Activated naive CD4-positive, alpha-beta T cell treated with anti-CD3 and anti-CD28 coated beads, Interleukin-2, amount 50 U/mL, for 72 hours (primary cell): Measurements from ENCODE around the gene GCGR. TPM values are rescaled to one million over a fixed set of nuclear protein-coding genes. Genes with fewer than 3 reads are reported as not detected.

Experiments
- ATAC-seq, 2 donors: fragments of 150-1000 bp; cut with Tn5 transposase; 2 replicates each; pipeline ENCODE4 v1.10.0; 2021; ENCODE audit warnings: mild to moderate bottlenecking in 2 of 2, moderate library complexity in 2 of 2
- DNase-seq, 2 donors: peaks; one replicate each; pipeline ENCODE4 v3.0.0; 2021 to 2022; ENCODE audit warnings: low spot score in 2 of 2
- H3K27ac Mint-ChIP-seq, 2 donors: one replicate each; pipeline ENCODE4 v1.8.0; 2022; ENCODE audit warnings: mild to moderate bottlenecking in 2 of 2, mixed read lengths in 2 of 2
- H3K36me3 Mint-ChIP-seq, 2 donors: one replicate each; pipeline ENCODE4 v1.8.0; 2022; ENCODE audit warnings: mixed read lengths in 2 of 2
- H3K9me3 Mint-ChIP-seq, 2 donors: one replicate each; pipeline ENCODE4 v1.8.0; 2022; ENCODE audit warnings: mixed read lengths in 2 of 2
- total RNA-seq, 2 donors: library from RNA; stranded (reverse); gene quantifications; one replicate each; pipeline ENCODE4 v1.2.3, GENCODE V29; 2022

GCGR gene
- not detected for total RNA-seq

DNA sequence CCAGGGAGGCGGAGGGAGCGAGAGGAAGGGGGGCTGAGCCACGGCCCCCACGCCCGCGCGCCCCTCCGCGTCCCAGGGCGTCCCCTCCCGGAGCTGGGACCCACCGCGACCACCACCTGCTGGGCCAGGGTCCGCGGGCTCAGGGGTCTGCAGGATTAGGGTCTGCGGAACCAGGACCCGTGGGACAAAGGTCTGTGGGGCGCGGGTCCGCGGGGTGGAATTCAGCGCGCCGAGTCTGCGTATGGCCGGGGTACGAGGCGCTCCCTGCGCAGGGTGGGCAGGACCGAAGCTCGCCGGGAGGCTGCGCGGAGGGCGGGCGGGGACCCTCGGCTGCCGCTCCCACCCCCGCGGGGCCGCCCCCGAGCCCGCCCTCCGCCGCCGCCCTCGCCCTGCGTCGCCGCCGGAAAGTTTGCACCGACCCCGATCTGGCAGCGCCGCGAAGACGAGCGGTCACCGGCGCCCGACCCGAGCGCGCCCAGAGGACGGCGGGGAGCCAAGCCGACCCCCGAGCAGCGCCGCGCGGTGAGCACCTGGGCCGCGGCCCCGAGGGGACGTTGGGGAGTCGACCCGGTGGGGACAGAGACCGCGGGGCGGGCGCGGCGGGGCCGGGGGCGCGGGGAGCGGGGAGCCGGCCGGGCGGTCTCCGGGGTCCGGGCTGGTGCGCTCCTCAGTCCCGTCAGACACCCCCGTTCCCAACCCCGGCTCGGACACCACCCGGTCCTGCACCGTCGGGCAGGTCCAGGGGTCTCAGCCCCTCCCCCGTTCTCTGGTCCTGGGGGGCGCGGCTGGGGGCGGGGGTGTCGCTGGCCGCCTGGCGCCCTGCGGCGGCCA is at the start of gene GCGR:
Gene GCGR (plus strand): TSS at position 423 of the 831 bp plus-strand sequence. CDS start 4,869 bp downstream, outside the sequence.
- Mint-ChIP-seq H3K27ac (no peak within 1 kb of the TSS), H3K36me3 (no peaks in the 10 kb centered on the region), H3K9me3 (no peaks in the 10 kb centered on the region)
- ATAC-seq (no peak), DNase-seq (no peak)

DNA sequence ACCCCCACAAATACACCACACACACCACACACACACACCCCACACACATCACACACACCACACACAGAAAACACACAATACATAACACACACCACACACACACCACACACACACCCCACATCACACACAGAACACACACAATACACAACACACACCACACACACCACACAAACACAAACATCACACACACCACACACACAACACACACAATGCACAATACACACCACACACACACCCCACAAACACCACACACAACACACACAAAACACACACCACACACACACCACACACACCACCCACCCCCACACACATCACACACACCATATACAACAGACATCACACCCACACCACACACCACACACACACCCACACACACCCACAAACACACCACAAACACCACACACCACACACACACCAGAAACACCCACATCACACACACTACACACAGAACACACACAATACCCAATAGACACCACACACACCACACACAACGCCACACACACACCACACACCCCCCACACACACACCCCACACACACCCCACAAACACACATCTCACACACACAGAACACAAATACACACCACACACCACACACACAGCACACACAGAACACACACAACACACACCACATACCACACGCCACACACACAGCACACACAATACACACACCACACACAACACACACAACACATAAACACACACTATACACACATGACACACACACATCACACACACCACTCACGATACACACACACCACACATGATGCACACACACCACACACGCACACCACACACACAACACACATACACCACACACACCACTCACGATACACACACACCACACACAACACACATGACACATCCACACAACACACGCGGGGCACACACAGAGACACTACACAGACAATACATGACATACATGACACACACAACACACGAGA is 11.0 kb upstream of the GCGR start:
- Mint-ChIP-seq H3K9me3 (no peaks in the 10 kb centered on the region), H3K36me3 (no peaks in the 10 kb centered on the region), H3K27ac (no peak overlapping the region)
- no peak for DNase-seq
- no peak for ATAC-seq

DNA sequence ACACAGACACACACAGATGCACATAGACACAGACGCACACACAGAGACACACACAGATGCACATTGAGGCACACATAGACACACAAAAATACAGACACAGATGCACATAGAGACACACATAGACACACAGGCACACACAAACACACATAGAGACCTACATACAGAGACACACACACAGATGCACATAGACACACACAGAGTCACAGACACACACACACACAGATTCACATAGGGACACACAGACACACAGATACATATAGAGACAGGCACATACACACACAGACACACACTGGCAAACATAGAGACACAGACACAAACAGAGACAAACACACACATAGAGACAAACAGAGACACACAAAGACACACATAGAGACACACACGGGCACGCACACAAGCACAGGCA is 9.9 kb upstream of the GCGR start:
- Mint-ChIP-seq H3K9me3 (no peaks in the 10 kb centered on the region), H3K27ac (no peak overlapping the region), H3K36me3 (no peaks in the 10 kb centered on the region)
- ATAC-seq (no peak), DNase-seq (no peak)

DNA sequence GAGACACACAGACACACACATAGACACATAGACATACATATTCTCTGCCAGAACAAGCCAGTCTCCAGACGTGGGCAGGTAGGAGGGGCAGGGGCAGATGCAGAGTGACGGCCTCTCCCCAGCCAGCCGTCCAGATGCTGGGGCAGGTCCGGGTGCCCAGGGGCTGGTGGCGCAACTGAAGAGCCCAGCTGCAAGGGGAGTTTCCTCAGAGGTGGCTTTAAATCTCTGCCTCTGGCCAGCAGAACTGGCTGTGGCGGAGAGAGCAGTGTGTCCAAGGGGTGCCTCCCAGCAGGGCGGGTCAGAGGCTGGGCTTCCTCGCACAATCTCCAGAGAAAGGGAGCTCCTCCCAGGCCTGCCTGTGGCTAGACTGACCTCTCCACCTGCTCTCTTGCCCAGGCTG is 9.4 kb upstream of the GCGR start:
- H3K27ac Mint-ChIP-seq = no peak overlapping the region
- no peaks in the 10 kb centered on the region for H3K36me3 Mint-ChIP-seq
- DNase-seq (no peak), ATAC-seq (no peak)
- no peaks in the 10 kb centered on the region for H3K9me3 Mint-ChIP-seq

DNA sequence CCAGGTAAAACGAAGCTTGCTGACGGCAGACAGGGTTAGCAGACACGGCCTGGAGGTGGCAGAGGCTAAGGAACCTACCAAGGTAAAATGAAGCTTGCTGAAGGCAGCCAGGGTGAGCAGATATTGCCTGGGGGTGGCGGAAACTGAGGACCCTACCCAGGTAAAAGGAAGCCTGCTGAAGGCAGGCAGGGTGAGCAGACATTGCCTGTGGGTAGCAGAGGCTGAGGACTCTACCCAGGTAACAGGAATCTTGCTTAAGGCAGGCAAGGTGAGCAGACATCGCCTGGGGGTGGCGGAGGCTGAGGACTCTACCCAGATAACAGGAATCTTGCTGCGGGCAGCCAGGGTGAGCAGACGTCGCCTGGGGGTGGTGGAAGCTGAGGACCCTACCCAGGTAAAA is 2.6 kb upstream of the GCGR start:
- no peak for ATAC-seq
- Mint-ChIP-seq H3K27ac (no peak overlapping the region), H3K36me3 (no peaks in the 10 kb centered on the region), H3K9me3 (no peaks in the 10 kb centered on the region)
- DNase-seq = no peak

DNA sequence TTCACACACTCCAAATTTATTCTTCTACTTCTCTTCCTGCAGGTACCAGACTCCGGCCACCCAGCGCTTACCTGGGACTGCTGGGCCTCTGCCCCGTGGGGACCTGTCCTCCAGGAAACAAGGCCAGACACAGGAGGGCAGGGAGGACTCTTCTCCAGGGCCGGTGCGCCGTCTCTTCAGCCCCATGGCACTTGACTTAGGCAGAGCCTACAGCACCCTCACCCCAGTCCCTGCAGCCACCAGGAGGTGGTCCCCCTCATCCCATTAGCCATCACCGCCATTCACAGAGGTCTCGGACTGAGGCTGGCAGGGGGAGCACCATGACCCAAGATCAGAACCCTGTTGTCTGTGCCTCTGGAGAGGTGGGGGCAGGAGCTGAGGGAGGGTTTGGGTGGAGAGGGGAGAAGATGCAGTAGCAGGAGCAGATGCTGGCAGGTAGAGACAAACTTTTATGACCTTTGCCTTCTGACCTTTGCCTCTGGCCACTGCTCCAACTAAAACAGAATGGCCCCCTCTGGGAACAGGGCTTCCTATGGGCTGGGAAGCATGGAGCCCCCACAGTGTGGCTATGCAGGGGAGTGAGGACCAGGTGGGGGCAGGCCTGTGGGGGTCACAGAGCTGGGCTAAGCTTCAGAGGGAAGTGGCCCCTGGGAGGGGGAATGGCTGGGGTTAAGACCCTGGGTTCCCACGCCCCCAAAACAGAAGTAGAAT is 1.7 kb upstream of the GCGR start:
- Mint-ChIP-seq H3K9me3 (no peaks in the 10 kb centered on the region), H3K36me3 (no peaks in the 10 kb centered on the region), H3K27ac (no peak overlapping the region)
- no peak for ATAC-seq
- DNase-seq = no peak

DNA sequence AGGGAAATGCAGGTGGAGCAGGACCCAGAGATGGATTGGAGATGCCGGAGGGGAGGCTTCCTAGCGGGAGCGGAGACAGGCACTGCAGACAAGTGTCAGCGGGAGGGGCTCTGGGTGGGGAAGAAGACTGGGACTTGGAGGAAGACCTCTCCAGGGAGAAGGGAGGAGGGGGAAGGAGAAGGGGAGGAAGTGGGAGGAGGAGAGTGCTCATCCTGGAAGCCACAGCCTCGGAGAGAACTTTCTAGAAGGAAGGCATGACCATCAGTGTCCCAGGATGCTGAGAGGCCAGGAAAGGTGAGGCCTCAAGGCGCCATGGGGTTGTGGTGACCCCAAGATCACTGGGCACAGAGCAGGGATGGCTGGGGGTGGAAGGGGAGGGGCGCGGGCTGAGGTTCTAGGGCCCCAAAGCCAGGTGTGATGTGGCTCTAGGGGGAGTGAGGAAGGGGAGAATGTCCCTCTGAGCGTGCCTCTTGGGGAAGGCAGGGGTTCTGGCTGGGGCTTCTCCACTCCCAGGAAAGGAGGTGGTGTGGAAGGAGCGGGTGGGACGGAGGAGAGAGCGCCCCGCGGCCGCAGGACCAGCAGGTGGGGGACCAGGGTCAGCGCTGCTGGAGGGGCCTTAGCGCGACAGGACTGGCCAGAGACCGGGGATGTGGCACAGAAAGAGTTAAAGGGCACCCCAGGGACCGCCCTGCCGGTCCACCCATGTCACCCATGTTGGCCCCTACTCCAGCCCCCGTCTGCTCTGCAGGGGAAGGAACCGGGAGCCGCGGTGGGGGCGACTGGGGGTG is 900 bp upstream of the GCGR start:
- no peak for DNase-seq
- no peak for ATAC-seq
- no peak overlapping the region for H3K27ac Mint-ChIP-seq
- no peaks in the 10 kb centered on the region for H3K36me3 Mint-ChIP-seq
- H3K9me3 Mint-ChIP-seq = no peaks in the 10 kb centered on the region

DNA sequence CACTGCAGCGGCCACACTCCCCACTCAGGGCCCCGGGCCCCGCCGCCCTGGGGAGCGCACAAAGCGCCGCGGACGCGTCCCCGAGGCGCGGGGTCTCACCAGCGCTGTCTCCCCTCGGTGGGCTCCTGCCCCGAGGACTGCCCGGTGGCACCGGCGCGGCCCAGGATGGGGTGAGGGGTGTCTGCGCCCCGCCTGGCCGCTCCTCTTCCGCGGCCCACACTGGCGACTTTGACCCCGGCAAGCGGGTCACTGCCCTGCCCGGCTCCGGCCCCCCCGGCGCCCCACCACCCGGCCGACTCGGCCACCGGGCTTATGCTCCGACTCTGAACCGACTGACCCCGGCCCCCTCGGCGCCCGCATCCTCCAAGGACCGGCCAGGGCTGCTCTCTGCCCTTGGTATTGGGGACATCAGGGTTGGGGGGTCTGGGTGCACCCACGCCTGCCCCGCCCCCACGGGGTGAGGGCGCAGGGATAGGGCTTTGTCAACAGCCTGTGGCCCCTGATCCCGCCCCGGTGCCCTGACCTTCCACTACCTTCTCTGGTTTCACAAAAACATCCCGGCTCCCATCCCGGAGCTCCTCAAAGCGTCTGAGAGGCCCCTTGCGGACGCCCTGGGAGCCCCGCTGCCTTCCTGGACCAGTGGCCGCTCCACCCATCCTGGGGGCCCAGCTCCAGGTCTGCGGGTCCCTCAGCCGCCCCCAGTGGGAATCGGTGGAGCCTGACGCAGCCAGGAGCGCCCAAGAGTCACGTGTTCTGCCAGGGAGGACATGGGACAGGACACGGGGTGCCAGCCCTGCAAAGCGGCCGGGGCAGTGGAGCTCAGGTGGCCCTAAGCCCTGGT is 829 bp downstream of the GCGR start:
- H3K27ac Mint-ChIP-seq = no peak overlapping the region
- no peak for ATAC-seq

DNA sequence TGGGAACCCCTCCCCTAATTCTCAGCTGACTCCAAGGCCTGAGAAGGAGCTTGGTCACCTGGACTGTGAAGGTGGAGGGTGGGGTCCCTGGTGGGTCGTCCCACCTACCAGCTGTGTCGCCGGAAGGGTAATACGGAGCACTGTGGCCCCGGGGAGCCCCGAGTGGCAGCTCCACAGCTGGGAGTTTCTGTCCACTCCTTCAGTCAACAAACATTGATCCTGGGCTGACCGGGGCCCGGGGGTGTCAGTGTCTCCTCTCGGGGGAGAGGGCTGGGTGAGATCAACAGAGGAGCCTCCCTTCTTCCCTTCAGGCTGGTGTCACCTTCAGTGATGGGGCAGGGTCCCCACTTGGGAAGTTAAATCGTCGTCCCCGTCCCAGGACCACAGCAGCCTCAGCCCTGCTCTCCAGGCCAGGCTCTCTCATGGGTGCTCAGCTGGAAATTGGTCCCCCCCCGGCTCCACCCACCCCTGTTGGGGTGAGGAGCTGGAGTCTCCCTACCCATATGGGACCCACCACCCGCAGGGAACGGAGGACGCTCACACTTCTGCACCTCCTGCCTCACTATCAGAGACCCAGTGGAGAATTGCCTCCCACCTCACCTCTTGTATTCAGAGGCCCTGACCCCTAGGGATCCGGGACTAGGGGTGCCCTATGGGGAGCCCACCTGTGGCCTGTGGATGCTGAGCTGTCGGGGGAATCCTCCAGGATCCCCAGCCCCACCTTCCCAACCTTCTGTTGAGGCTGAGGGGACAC is 1.9 kb downstream of the GCGR start:
- DNase-seq = no peak
- H3K9me3 Mint-ChIP-seq = no peaks in the 10 kb centered on the region

More for the DNA sequence above, 829 bp downstream of the GCGR start:
- no peak for DNase-seq
- H3K9me3 Mint-ChIP-seq = no peaks in the 10 kb centered on the region
- H3K36me3 Mint-ChIP-seq = no peaks in the 10 kb centered on the region

DNA sequence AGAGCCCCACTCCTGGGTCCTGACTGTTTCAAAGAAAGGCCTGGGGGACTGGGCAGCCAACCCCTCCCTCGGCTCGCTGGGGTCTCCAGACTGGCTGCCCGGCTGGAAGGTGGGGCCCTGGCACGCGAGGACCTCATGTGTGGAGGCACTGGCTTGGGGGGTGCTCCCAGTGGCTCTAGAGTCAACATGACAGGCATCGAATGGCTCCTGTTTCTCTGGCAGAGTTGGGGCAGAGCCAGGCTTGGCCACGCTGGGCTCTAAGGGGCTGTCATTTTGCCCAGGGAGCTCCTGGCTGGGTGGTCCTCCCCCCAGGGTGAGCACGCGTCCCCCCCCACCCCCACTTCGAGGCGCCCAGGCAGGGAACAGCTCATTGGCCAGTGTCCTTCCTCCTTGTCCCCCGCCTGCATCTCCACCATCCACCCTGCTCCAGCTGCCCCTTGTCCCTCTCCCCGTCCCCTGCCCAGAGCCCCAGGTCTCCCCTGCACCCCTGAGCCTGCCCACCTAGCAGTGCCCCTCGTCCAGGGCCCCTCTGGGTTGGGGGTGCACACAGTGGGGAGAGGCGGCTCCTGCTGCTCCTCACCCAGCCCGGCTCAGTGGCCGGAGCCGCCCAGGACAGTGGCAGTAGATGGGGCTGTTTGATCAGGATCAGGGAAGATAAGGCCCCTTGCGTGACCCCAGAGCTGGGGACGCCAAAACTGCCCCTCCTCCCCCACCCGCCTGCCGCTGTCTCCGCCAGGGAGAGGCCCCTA is 2.7 kb downstream of the GCGR start:
- DNase-seq (no peak), ATAC-seq (peak in 1 of 2 donors; percentile 8)
- no peaks in the 10 kb centered on the region for H3K36me3 Mint-ChIP-seq
- H3K9me3 Mint-ChIP-seq = no peaks in the 10 kb centered on the region
- H3K27ac Mint-ChIP-seq = no peak overlapping the region

More for the DNA sequence above, 1.9 kb downstream of the GCGR start:
- H3K36me3 Mint-ChIP-seq = no peaks in the 10 kb centered on the region
- no peak overlapping the region for H3K27ac Mint-ChIP-seq
- ATAC-seq = no peak

DNA sequence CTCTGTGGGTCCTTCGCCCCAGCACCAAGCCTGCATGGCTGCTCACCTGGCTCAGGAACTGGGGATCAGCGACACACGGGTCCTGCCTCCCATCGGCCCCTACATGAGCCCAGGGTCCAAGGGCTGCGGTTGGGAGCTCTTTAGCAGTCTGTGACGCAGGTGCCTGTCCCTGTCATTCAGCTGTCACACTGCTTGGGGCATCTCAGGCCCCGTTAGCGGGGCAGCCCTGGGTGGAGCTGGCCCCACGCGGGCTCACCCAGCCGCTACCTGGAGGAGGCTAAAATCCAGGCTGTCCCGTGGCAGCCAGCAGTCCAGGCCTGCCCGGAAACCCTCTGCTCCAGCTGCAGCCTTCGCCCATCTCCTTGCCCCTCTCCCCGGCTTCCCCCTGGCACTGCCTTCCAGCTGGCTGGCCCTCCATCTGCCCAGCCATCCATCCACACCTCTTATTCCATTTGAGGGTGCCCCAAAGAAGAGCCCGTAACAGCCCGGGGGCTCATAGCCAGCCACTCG is 3.3 kb downstream of the GCGR start:
- Mint-ChIP-seq H3K36me3 (no peaks in the 10 kb centered on the region), H3K27ac (no peak overlapping the region), H3K9me3 (no peaks in the 10 kb centered on the region)
- ATAC-seq (no peak), DNase-seq (no peak)

DNA sequence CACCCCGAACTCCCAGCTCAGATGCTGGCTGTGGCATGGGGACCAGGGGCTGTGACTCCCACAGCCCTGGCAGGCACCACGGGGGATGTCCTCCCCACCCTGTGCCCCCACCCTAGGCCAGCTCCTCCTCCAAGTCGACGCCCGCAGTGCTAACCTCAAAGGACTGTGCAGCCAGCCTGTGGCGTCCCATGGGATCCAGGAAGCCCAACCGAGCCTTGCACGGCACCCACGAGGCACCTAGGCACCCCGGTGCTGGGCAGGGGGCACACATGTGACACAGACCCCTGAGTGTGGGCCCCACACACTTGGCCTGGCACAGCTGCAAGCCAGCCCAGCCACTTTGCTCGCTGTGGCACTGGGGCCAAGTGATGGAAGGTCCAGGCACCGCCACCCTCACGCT is 3.9 kb downstream of the GCGR start:
- H3K27ac Mint-ChIP-seq = no peak overlapping the region
- ATAC-seq (no peak), DNase-seq (no peak)
- no peaks in the 10 kb centered on the region for H3K36me3 Mint-ChIP-seq
- no peaks in the 10 kb centered on the region for H3K9me3 Mint-ChIP-seq

DNA sequence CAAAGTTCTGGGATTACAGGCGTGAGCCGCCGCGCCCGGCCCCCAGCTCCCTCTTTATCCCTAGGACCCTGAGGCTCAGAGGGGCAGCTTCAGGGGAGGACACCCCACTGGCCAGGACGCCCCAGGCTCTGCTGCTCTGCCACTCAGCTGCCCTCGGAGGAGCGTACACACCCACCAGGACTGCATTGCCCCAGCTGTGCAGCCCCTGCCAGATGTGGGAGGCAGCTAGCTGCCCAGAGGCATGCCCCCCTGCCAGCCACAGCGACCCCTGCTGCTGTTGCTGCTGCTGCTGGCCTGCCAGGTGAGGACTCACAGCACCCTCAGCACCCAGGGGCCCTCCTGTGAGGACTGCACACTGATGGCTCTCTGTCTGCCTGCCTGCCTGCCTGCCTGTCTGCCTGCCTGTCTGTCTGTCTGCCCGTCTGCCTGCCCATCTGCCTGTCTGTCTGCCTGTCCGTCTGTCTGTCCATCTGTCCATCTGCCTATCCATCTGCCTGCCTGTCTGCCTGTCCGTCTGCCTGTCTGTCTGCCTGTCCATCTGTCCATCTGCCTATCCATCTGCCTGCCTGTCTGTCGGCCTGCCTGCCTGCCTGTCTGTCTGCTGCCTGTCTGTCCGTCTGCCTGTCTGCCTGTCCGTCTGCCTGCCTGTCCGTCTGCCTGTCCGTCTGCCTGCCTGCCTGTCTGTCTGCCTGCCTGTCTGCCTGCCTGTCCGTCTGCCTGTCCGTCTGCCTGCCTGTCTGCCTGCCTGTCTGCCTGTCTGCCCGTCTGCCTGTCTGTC is 5.0 kb downstream of the GCGR start:
- H3K9me3 Mint-ChIP-seq = no peaks in the 10 kb centered on the region
- H3K27ac Mint-ChIP-seq = no peak overlapping the region
- ATAC-seq (peak; percentile 22 to 40), DNase-seq (no peak)
- H3K36me3 Mint-ChIP-seq = no peaks in the 10 kb centered on the region
